ENCODE results near the gene SLC7A14. TPM values are rescaled to one million over a fixed set of nuclear protein-coding genes. Genes with fewer than 3 reads are reported as not detected.

The SLC7A14 gene
- total RNA-seq, 1 experiment from 2014 or later, result not detected

- H3K79me2 ChIP-seq (ENCODE audit: low read length), result no peaks in the 10 kb centered on the region
- DNase-seq, result no peak
- no peaks in the 10 kb centered on the region for H3K4me1 ChIP-seq (ENCODE audit: low read length)
- H3K36me3 ChIP-seq (ENCODE audit: insufficient read depth, low read length), result no peaks in the 10 kb centered on the region
- no peak overlapping the region for H3K9ac ChIP-seq (ENCODE audit: low read length)
- H3K9me2 ChIP-seq (replicated peaks; ENCODE audit: insufficient read depth, low read length), result no peaks in the 10 kb centered on the region
- no peaks in the 10 kb centered on the region for H3K9me3 ChIP-seq (ENCODE audit: low read length)
- H3K27me3 ChIP-seq (ENCODE audit: low read length), result no peaks in the 10 kb centered on the region
- no peak overlapping the region for H3K4me3 ChIP-seq (ENCODE audit: low read length)
- H4K20me1 ChIP-seq (ENCODE audit: insufficient read depth, low read depth, low read length), result no peaks in the 10 kb centered on the region
- no peak overlapping the region for H2AFZ ChIP-seq (ENCODE audit: low read length)
- H3K27ac ChIP-seq (ENCODE audit: low read length), result no peak overlapping the region
- H3K4me2 ChIP-seq (ENCODE audit: low read depth, low read length, poor library complexity, severe bottlenecking), result no peak overlapping the region
Measured at GRCh38 chr3:170485696-170486095, 100.2 kb downstream of the SLC7A14 start.

GRCh38 chr3:170485294-170485693 is 100.6 kb downstream of the SLC7A14 start:
- no peaks in the 10 kb centered on the region for H4K20me1 ChIP-seq (ENCODE audit: insufficient read depth, low read depth, low read length)
- no peak for DNase-seq

GRCh38 chr3:170484869-170485268 is 101.0 kb downstream of the SLC7A14 start:
- Histone ChIP-seq H3K36me3 (ENCODE audit: insufficient read depth, low read length) (no peaks in the 10 kb centered on the region), H3K27ac (ENCODE audit: low read length) (no peak overlapping the region), H3K9ac (ENCODE audit: low read length) (no peak overlapping the region), H4K20me1 (ENCODE audit: insufficient read depth, low read depth, low read length) (no peaks in the 10 kb centered on the region), H3K27me3 (ENCODE audit: low read length) (no peaks in the 10 kb centered on the region), H3K4me1 (ENCODE audit: low read length) (no peaks in the 10 kb centered on the region), H3K9me3 (ENCODE audit: low read length) (no peaks in the 10 kb centered on the region), H2AFZ (ENCODE audit: low read length) (no peak overlapping the region), H3K4me3 (ENCODE audit: low read length) (no peak overlapping the region), H3K79me2 (ENCODE audit: low read length) (no peaks in the 10 kb centered on the region), H3K4me2 (ENCODE audit: low read depth, low read length, poor library complexity, severe bottlenecking) (no peak overlapping the region), H3K9me2 (replicated peaks; ENCODE audit: insufficient read depth, low read length) (no peaks in the 10 kb centered on the region)
- no peak for DNase-seq

More at GRCh38 chr3:170485294-170485693, 100.6 kb downstream of the SLC7A14 start:
- H3K9me2 ChIP-seq (replicated peaks; ENCODE audit: insufficient read depth, low read length), result no peaks in the 10 kb centered on the region
- H2AFZ ChIP-seq (ENCODE audit: low read length), result no peak overlapping the region
- no peaks in the 10 kb centered on the region for H3K36me3 ChIP-seq (ENCODE audit: insufficient read depth, low read length)
- H3K27ac ChIP-seq (ENCODE audit: low read length), result no peak overlapping the region
- no peak overlapping the region for H3K9ac ChIP-seq (ENCODE audit: low read length)
- no peaks in the 10 kb centered on the region for H3K27me3 ChIP-seq (ENCODE audit: low read length)
- no peaks in the 10 kb centered on the region for H3K4me1 ChIP-seq (ENCODE audit: low read length)
- no peaks in the 10 kb centered on the region for H3K79me2 ChIP-seq (ENCODE audit: low read length)
- no peak overlapping the region for H3K4me2 ChIP-seq (ENCODE audit: low read depth, low read length, poor library complexity, severe bottlenecking)
- H3K9me3 ChIP-seq (ENCODE audit: low read length), result no peaks in the 10 kb centered on the region
- no peak overlapping the region for H3K4me3 ChIP-seq (ENCODE audit: low read length)

DNA sequence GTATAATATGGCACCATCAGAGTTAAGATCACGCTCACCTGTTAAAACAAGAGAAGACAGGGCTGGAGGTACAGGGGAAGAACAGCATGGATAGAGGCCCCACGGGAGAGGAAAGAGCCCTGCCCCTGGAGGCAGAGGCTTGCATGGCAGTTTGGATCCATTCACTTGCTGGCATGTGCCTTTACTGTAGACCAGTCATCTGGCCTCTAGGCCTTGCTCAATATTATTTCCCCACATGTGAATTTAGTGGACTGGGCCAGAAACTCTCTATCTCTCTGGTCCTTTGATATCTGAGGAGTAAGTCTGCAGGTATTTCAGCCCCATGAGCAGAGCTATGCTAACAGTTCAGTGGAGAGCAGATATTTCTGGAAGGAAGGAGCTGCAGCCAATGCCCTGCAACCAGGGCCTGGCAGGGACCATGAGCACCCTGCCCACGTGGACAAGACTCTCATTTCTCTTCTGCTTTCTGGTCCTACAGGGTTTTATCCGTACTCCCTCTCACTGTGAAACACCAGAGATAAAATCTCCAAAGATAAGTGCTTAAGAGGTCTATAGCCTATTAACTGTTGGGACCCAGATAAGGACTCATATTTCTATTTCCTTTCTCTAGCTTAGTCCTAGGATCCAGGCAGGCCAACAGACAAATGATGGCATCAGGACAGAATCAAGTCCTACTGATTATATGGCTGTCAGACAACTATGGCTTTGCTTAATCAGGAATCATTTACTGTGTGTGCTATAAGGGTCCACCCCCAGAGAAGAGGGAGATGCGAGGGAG is 102.2 kb downstream of the SLC7A14 start:
- Histone ChIP-seq H3K27ac (ENCODE audit: low read length) (no peak overlapping the region), H2AFZ (ENCODE audit: low read length) (no peak overlapping the region), H3K9me3 (ENCODE audit: low read length) (no peaks in the 10 kb centered on the region), H4K20me1 (ENCODE audit: insufficient read depth, low read depth, low read length) (no peaks in the 10 kb centered on the region), H3K4me3 (ENCODE audit: low read length) (no peak overlapping the region), H3K27me3 (ENCODE audit: low read length) (no peaks in the 10 kb centered on the region), H3K4me1 (ENCODE audit: low read length) (no peaks in the 10 kb centered on the region), H3K9ac (ENCODE audit: low read length) (no peak overlapping the region), H3K36me3 (ENCODE audit: insufficient read depth, low read length) (no peaks in the 10 kb centered on the region), H3K79me2 (ENCODE audit: low read length) (no peaks in the 10 kb centered on the region), H3K4me2 (ENCODE audit: low read depth, low read length, poor library complexity, severe bottlenecking) (no peak overlapping the region), H3K9me2 (replicated peaks; ENCODE audit: insufficient read depth, low read length) (no peaks in the 10 kb centered on the region)
- DNase-seq, result no peak

DNA sequence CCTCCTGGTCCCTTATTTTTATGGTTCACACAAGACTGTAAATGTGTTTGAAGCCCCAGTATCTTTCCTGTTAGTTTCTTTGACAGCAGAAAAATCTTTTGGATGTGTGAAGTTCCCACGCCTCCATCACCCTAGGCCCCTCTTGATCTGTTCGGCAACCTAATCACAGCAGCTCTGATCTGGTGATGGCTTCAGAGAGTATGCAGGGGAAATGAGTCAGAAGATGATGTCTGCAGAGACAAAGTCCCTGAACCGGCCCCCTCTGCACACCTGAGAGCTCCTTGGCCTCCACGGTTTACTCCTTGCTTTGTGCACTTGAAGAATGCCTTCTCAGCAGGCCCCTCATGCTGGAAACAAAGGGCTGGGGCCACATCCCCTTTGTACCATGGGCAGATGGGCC is 103.7 kb downstream of the SLC7A14 start:
- Histone ChIP-seq H3K36me3 (ENCODE audit: insufficient read depth, low read length) (no peaks in the 10 kb centered on the region), H3K4me1 (ENCODE audit: low read length) (no peaks in the 10 kb centered on the region), H3K9me3 (ENCODE audit: low read length) (no peaks in the 10 kb centered on the region), H3K9ac (ENCODE audit: low read length) (no peak overlapping the region), H4K20me1 (ENCODE audit: insufficient read depth, low read depth, low read length) (no peaks in the 10 kb centered on the region), H2AFZ (ENCODE audit: low read length) (no peak overlapping the region), H3K79me2 (ENCODE audit: low read length) (no peaks in the 10 kb centered on the region), H3K27ac (ENCODE audit: low read length) (no peak overlapping the region), H3K9me2 (replicated peaks; ENCODE audit: insufficient read depth, low read length) (no peaks in the 10 kb centered on the region), H3K27me3 (ENCODE audit: low read length) (no peaks in the 10 kb centered on the region), H3K4me3 (ENCODE audit: low read length) (no peak overlapping the region), H3K4me2 (ENCODE audit: low read depth, low read length, poor library complexity, severe bottlenecking) (no peak overlapping the region)
- no peak for DNase-seq

DNA sequence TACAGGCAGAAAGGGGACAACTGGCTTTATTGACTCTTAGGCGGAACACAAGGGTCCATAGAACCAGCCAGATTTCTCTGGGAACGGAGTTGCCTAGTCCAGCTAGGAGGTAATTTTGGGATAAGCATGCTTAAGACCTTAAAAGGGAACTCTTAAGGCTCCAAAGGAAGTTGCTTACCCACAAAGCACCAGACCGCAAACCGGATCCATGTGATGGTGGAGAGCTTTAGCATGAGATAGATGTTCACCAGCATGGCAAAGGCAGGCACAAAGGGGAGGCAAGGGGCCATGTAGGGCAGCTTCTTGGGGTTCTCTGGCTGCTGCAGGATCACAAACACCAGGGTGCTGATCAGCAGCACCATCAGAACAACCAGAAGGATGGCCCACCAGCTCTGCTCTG is 105.8 kb downstream of the SLC7A14 start:
- Histone ChIP-seq H3K4me3 (ENCODE audit: low read length) (no peak overlapping the region), H3K9me3 (ENCODE audit: low read length) (no peaks in the 10 kb centered on the region), H3K27ac (ENCODE audit: low read length) (no peak overlapping the region), H3K4me1 (ENCODE audit: low read length) (no peaks in the 10 kb centered on the region), H3K36me3 (ENCODE audit: insufficient read depth, low read length) (no peaks in the 10 kb centered on the region), H3K9me2 (replicated peaks; ENCODE audit: insufficient read depth, low read length) (no peaks in the 10 kb centered on the region), H3K9ac (ENCODE audit: low read length) (no peak overlapping the region), H3K27me3 (ENCODE audit: low read length) (no peaks in the 10 kb centered on the region), H4K20me1 (ENCODE audit: insufficient read depth, low read depth, low read length) (no peaks in the 10 kb centered on the region), H3K79me2 (ENCODE audit: low read length) (no peaks in the 10 kb centered on the region), H3K4me2 (ENCODE audit: low read depth, low read length, poor library complexity, severe bottlenecking) (no peak overlapping the region), H2AFZ (ENCODE audit: low read length) (no peak overlapping the region)
- DNase-seq, result no peak

- H3K36me3 ChIP-seq (ENCODE audit: insufficient read depth, low read length), result no peaks in the 10 kb centered on the region
- DNase-seq, result no peak
- H3K9me2 ChIP-seq (replicated peaks; ENCODE audit: insufficient read depth, low read length), result no peaks in the 10 kb centered on the region
- H3K9ac ChIP-seq (ENCODE audit: low read length), result no peak overlapping the region
- H4K20me1 ChIP-seq (ENCODE audit: insufficient read depth, low read depth, low read length), result no peaks in the 10 kb centered on the region
- H3K27me3 ChIP-seq (ENCODE audit: low read length), result no peaks in the 10 kb centered on the region
- H2AFZ ChIP-seq (ENCODE audit: low read length), result no peak overlapping the region
- H3K27ac ChIP-seq (ENCODE audit: low read length), result no peak overlapping the region
- H3K79me2 ChIP-seq (ENCODE audit: low read length), result no peaks in the 10 kb centered on the region
- no peaks in the 10 kb centered on the region for H3K9me3 ChIP-seq (ENCODE audit: low read length)
- no peak overlapping the region for H3K4me3 ChIP-seq (ENCODE audit: low read length)
- H3K4me1 ChIP-seq (ENCODE audit: low read length), result no peaks in the 10 kb centered on the region
- no peak overlapping the region for H3K4me2 ChIP-seq (ENCODE audit: low read depth, low read length, poor library complexity, severe bottlenecking)
Measured at GRCh38 chr3:170477395-170477794, 108.5 kb downstream of the SLC7A14 start.

GRCh38 chr3:170476291-170476690 is 109.6 kb downstream of the SLC7A14 start:
- H3K27me3 ChIP-seq (ENCODE audit: low read length), result no peaks in the 10 kb centered on the region
- H2AFZ ChIP-seq (ENCODE audit: low read length), result no peak overlapping the region
- no peaks in the 10 kb centered on the region for H3K4me1 ChIP-seq (ENCODE audit: low read length)
- no peaks in the 10 kb centered on the region for H3K9me3 ChIP-seq (ENCODE audit: low read length)
- DNase-seq, result no peak
- no peaks in the 10 kb centered on the region for H3K79me2 ChIP-seq (ENCODE audit: low read length)
- no peak overlapping the region for H3K4me2 ChIP-seq (ENCODE audit: low read depth, low read length, poor library complexity, severe bottlenecking)
- no peaks in the 10 kb centered on the region for H3K9me2 ChIP-seq (replicated peaks; ENCODE audit: insufficient read depth, low read length)
- no peaks in the 10 kb centered on the region for H3K36me3 ChIP-seq (ENCODE audit: insufficient read depth, low read length)
- no peak overlapping the region for H3K27ac ChIP-seq (ENCODE audit: low read length)
- no peak overlapping the region for H3K9ac ChIP-seq (ENCODE audit: low read length)
- no peak overlapping the region for H3K4me3 ChIP-seq (ENCODE audit: low read length)
- no peaks in the 10 kb centered on the region for H4K20me1 ChIP-seq (ENCODE audit: insufficient read depth, low read depth, low read length)

Data from Karpas-422 (cell line).